ENCODE measurements around the gene HEATR1. TPM values are rescaled to one million over a fixed set of nuclear protein-coding genes. Genes with fewer than 3 reads are reported as not detected.
A peak's percentile ranks its signal among the peaks of the same experiment; 100 is the strongest.
"Not testable (repeated sequence)": the region's sequence is repeated elsewhere in the genome, so short reads cannot be mapped to it uniquely, and the experiment has no call there.

HEATR1 gene
- total RNA-seq, 1 donor, result 39.4 TPM

DNA sequence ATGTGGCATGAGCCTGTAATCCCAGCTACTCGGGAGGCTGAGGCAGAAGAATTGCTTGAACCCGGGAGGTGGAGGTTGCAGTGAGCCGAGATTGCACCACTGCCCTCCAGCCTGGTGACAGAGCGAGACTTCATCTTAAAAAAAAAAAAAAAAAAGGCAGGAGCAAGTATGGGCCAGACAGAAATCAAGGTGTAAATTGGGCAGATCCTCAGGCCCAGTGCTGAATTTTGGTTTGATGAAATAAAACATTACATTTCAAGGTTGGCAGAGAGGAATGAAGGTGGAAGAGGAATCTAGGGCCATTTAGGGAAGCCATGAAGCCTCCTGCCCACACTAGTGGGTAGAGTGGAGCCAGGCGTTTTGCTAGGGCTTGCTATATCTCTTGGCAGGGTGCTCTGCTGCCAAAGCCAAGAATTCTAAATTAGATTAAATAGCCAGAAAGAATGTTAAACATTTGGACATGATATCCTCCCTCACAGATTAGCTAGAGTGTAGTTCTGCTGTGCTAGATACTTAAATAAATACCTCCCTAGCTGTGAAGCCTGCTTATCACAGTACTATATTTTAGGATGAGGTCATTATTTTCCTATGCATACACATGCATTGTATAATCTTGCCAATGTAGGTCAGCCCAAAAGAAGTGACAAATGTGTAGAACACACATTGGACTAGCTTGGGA is 97.2 kb downstream of the HEATR1 start:
- DNase-seq (ENCODE audit: insufficient read length, low spot score, missing footprints), result peak; percentile 30
- no peak overlapping the region for H2AFZ ChIP-seq (ENCODE audit: low read length)
- no peaks in the 10 kb centered on the region for H3K27me3 ChIP-seq (ENCODE audit: insufficient read depth, low read length)
- H3K9me3 ChIP-seq (ENCODE audit: low read depth, low read length), result no peaks in the 10 kb centered on the region
- H3K36me3 ChIP-seq (ENCODE audit: insufficient read depth, low read length), result no peaks in the 10 kb centered on the region
- H3K4me2 ChIP-seq (ENCODE audit: insufficient read depth, low read length), result no peak overlapping the region
- H3K4me1 ChIP-seq (ENCODE audit: insufficient read depth, low read length), result peaks cover 19% of the 10 kb centered on the region
- no peaks in the 10 kb centered on the region for H4K20me1 ChIP-seq (ENCODE audit: insufficient read depth, low read length)
- H3K4me3 ChIP-seq (ENCODE audit: insufficient read depth, low read length), result no peak overlapping the region
- no peaks in the 10 kb centered on the region for H3K79me2 ChIP-seq (ENCODE audit: insufficient read depth, low read length)
- TF ChIP-seq, protein P1, sequence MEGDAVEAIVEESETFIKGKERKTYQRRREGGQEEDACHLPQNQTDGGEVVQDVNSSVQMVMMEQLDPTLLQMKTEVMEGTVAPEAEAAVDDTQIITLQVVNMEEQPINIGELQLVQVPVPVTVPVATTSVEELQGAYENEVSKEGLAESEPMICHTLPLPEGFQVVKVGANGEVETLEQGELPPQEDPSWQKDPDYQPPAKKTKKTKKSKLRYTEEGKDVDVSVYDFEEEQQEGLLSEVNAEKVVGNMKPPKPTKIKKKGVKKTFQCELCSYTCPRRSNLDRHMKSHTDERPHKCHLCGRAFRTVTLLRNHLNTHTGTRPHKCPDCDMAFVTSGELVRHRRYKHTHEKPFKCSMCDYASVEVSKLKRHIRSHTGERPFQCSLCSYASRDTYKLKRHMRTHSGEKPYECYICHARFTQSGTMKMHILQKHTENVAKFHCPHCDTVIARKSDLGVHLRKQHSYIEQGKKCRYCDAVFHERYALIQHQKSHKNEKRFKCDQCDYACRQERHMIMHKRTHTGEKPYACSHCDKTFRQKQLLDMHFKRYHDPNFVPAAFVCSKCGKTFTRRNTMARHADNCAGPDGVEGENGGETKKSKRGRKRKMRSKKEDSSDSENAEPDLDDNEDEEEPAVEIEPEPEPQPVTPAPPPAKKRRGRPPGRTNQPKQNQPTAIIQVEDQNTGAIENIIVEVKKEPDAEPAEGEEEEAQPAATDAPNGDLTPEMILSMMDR (IDR thresholded peaks at IDR 0.05; ENCODE audit: extremely low read depth, low read depth, low read length), result no peak
- no peak overlapping the region for H3K27ac ChIP-seq (ENCODE audit: low read depth, low read length)

DNA sequence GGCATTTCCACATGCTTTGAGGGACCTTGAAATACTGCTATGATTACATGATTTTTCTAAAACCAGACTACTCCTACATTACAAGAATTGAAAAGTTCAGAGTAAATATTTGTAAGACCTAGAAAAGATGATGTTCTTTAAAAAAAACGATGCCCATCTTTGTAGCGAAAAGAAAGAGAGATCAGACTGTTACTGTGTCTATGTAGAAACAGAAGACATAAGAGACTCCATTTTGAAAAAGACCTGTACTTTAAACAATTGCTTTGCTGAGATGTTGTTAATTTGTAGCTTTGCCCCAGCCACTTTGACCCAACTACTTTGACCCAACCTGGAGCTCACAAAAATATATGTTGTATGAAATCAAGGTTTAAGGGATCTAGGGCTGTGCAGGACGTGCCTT is 100.0 kb downstream of the HEATR1 start:
- not testable (repeated sequence) for H4K20me1 ChIP-seq (ENCODE audit: insufficient read depth, low read length); H3K4me2 ChIP-seq (ENCODE audit: insufficient read depth, low read length); H3K4me3 ChIP-seq (ENCODE audit: insufficient read depth, low read length); DNase-seq (ENCODE audit: insufficient read length, low spot score, missing footprints); H2AFZ ChIP-seq (ENCODE audit: low read length); H3K9me3 ChIP-seq (ENCODE audit: low read depth, low read length); H3K27ac ChIP-seq (ENCODE audit: low read depth, low read length); H3K36me3 ChIP-seq (ENCODE audit: insufficient read depth, low read length); H3K79me2 ChIP-seq (ENCODE audit: insufficient read depth, low read length); H3K27me3 ChIP-seq (ENCODE audit: insufficient read depth, low read length)
- peaks cover 19% of the 10 kb centered on the region for H3K4me1 ChIP-seq (ENCODE audit: insufficient read depth, low read length)

DNA sequence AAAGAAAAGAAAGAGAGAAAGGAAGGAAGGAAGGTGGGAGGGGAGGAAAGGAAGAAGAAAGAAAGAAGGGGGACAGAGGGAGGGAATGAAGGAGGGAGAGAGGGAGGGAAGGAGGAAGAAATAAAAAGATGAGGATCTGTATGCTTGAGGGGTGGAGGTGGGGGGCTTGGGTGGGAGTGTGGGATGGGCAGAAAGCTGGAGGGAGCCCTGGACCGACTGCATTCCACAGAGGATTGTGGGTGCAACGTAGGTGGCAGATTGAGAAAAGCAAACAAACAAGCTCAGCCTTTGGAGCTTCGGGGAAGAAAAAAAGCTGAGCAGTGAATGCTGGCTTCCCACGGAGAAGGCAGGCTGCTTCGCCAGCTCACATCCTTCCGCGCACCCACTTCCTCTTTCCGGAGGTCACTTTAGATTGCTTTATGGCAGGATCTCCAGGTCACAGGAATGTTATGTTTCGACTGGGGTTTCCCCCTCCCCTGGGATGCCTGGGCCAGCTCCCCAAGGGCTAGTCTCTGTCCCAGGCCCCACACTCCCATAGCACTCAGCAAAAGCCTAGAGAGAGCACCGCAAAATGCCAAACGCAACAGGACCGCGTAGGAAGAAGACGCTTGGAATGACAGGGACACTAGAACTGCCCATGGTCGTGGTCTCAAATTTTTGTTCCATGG is 101.2 kb downstream of the HEATR1 start:
- Histone ChIP-seq H3K36me3 (ENCODE audit: insufficient read depth, low read length) (no peaks in the 10 kb centered on the region), H3K4me3 (ENCODE audit: insufficient read depth, low read length) (peak overlapping the region; percentile 59), H3K9me3 (ENCODE audit: low read depth, low read length) (no peaks in the 10 kb centered on the region), H3K4me2 (ENCODE audit: insufficient read depth, low read length) (peak overlapping the region; percentile 75), H3K79me2 (ENCODE audit: insufficient read depth, low read length) (no peaks in the 10 kb centered on the region), H3K4me1 (ENCODE audit: insufficient read depth, low read length) (peaks cover 19% of the 10 kb centered on the region), H3K27ac (ENCODE audit: low read depth, low read length) (peak overlapping the region; percentile 9), H2AFZ (ENCODE audit: low read length) (peak overlapping the region; percentile 73), H3K27me3 (ENCODE audit: insufficient read depth, low read length) (no peaks in the 10 kb centered on the region), H4K20me1 (ENCODE audit: insufficient read depth, low read length) (no peaks in the 10 kb centered on the region)
- peak; percentile 86 for DNase-seq (ENCODE audit: insufficient read length, low spot score, missing footprints)
- TF ChIP-seq, protein P1 (IDR thresholded peaks at IDR 0.05; ENCODE audit: extremely low read depth, low read depth, low read length), result no peak

DNA sequence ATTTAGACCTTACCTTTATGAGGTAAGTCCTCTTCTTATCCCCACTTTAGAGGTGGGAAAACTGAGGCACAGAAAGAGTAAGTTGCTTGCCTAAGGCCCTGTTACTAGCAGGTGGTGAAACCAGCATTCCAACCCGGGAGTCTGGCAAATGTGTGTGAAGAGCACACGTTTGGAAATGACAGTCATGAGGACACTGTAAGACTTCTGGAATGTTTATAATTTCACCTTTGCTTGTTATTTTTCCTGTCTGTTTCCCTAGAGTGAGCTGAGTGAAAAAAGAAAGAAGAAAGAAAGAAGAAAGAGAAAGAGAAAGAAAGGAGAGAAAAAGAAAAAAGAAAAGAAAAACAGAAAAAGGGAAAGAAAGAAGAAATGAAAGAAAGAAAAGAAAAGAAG is 101.7 kb downstream of the HEATR1 start:
- Histone ChIP-seq H3K27ac (ENCODE audit: low read depth, low read length) (no peak overlapping the region), H2AFZ (ENCODE audit: low read length) (peak overlapping the region; percentile 25)

More for the DNA sequence above, 101.7 kb downstream of the HEATR1 start:
- H3K4me2 ChIP-seq (ENCODE audit: insufficient read depth, low read length), result peak overlapping the region; percentile 75
- peak overlapping the region; percentile 59 for H3K4me3 ChIP-seq (ENCODE audit: insufficient read depth, low read length)
- peaks cover 16% of the 10 kb centered on the region for H3K4me1 ChIP-seq (ENCODE audit: insufficient read depth, low read length)
- no peaks in the 10 kb centered on the region for H3K27me3 ChIP-seq (ENCODE audit: insufficient read depth, low read length)
- no peaks in the 10 kb centered on the region for H3K79me2 ChIP-seq (ENCODE audit: insufficient read depth, low read length)
- H3K9me3 ChIP-seq (ENCODE audit: low read depth, low read length), result no peaks in the 10 kb centered on the region
- no peaks in the 10 kb centered on the region for H3K36me3 ChIP-seq (ENCODE audit: insufficient read depth, low read length)
- no peak for DNase-seq (ENCODE audit: insufficient read length, low spot score, missing footprints)
- TF ChIP-seq, protein P1 (IDR thresholded peaks at IDR 0.05; ENCODE audit: extremely low read depth, low read depth, low read length), result no peak
- H4K20me1 ChIP-seq (ENCODE audit: insufficient read depth, low read length), result no peaks in the 10 kb centered on the region
